Sciatic nerve (tissue), 2 donors: ENCODE data around the gene SLC13A2. TPM values are rescaled to one million over a fixed set of nuclear protein-coding genes. Genes with fewer than 3 reads are reported as not detected.
"Not testable (repeated sequence)": the region's sequence is repeated elsewhere in the genome, so short reads cannot be mapped to it uniquely, and the experiment has no call there.

Experiments used
- ATAC-seq: fragments of 200-7000 bp; cut with Tn5 transposase; one replicate; pipeline ENCODE4 v1.9.1; 2020; ENCODE audit warnings: mild to moderate bottlenecking, moderate library complexity
- DNase-seq: peaks from one replicate; pipeline ENCODE4 v3.0.0-alpha.2; 2020; ENCODE audit warnings: low spot score
- intact Hi-C: fragments of 100-400 bp; cut with DNase I; formaldehyde crosslinking; loops from one replicate; pipeline ENCODE4 v1.14.2; 2022
- total RNA-seq: library from RNA; stranded (reverse); fragmentation: NEBNext Ultra II Directional; extraction: Animal tissue kit (Norgen Biotek cat#: 25700); gene quantifications from one replicate; pipeline ENCODE4 v1.2.1, GENCODE V29; 2021
- donor health status: DM: no; HTN: no; CAD: no.
- donor health status: DM: no; HTN: no; CAD: no.

The SLC13A2 gene
- total RNA-seq, 1 donor from 2014 or later, result not detected

- no peak for ATAC-seq
- intact Hi-C loops, result loop anchor here (10.0 kb wide), 1 partner anchor 108 kb away; the partner anchor contains the start of gene RSKR
These were observed 33.5 kb downstream of the SLC13A2 start for GRCh38 chr17:28506763-28507487.

GRCh38 chr17:28507567-28508203 is 34.2 kb downstream of the SLC13A2 start:
- ATAC-seq (no peak), DNase-seq (no peak)
- intact Hi-C loops, result loop anchor here (10.0 kb wide), 1 partner anchor 107 kb away; the partner anchor contains the start of gene RSKR

More at GRCh38 chr17:28506763-28507487, 33.5 kb downstream of the SLC13A2 start:
- no peak for DNase-seq

GRCh38 chr17:28508211-28508724 is 34.8 kb downstream of the SLC13A2 start:
- DNase-seq (no peak), ATAC-seq (no peak)
- intact Hi-C loops, result loop anchor here (10.0 kb wide), 1 partner anchor 107 kb away; the partner anchor contains the start of gene RSKR

- no peak for DNase-seq
- intact Hi-C loops, result loop anchor here (10.0 kb wide), 1 partner anchor 105 kb away; the partner anchor contains the start of gene RSKR
- ATAC-seq, result peak; percentile 29
These were observed 36.3 kb downstream of the SLC13A2 start for GRCh38 chr17:28509789-28510188.

- intact Hi-C loops, result no loop called here
- DNase-seq (no peak), ATAC-seq (no peak)
These were observed 38.5 kb downstream of the SLC13A2 start for GRCh38 chr17:28511858-28512461.

GRCh38 chr17:28513476-28513875 is 40.0 kb downstream of the SLC13A2 start:
- intact Hi-C loops, result no loop called here
- no peak for ATAC-seq
- no peak for DNase-seq

- intact Hi-C loops, result no loop called here
- ATAC-seq (no peak), DNase-seq (no peak)
These were observed 41.1 kb downstream of the SLC13A2 start for GRCh38 chr17:28514561-28515002.

GRCh38 chr17:28515518-28515917 is 42.1 kb downstream of the SLC13A2 start:
- DNase-seq (no peak), ATAC-seq (no peak)
- intact Hi-C loops, result no loop called here

- intact Hi-C loops, result no loop called here
- no peak for ATAC-seq
These were observed 44.7 kb downstream of the SLC13A2 start for GRCh38 chr17:28518132-28518531.

GRCh38 chr17:28518578-28518977 is 45.1 kb downstream of the SLC13A2 start:
- DNase-seq (no peak), ATAC-seq (no peak)
- intact Hi-C loops, result no loop called here

More at GRCh38 chr17:28518132-28518531, 44.7 kb downstream of the SLC13A2 start:
- DNase-seq, result no peak

GRCh38 chr17:28519236-28519635 is 45.8 kb downstream of the SLC13A2 start:
- no peak for DNase-seq
- ATAC-seq, result no peak
- intact Hi-C loops, result no loop called here

- intact Hi-C loops, result no loop called here
- no peak for ATAC-seq
- DNase-seq, result no peak
These were observed 47.2 kb downstream of the SLC13A2 start for GRCh38 chr17:28520687-28521086.

- intact Hi-C loops, result no loop called here
- DNase-seq (no peak), ATAC-seq (no peak)
These were observed 48.1 kb downstream of the SLC13A2 start for GRCh38 chr17:28521311-28522085.

GRCh38 chr17:28522281-28522680 is 48.8 kb downstream of the SLC13A2 start:
- intact Hi-C loops, ATAC-seq, DNase-seq: not testable (repeated sequence)

GRCh38 chr17:28523186-28523585 is 49.7 kb downstream of the SLC13A2 start:
- intact Hi-C loops, result no loop called here
- ATAC-seq, result no peak
- no peak for DNase-seq

- no peak for ATAC-seq
- intact Hi-C loops, result no loop called here
- DNase-seq, result no peak
These were observed 50.4 kb downstream of the SLC13A2 start for GRCh38 chr17:28523876-28524275.

GRCh38 chr17:28524476-28525424 is 51.3 kb downstream of the SLC13A2 start:
- ATAC-seq (no peak), DNase-seq (no peak)
- intact Hi-C loops, result no loop called here

GRCh38 chr17:28526381-28526780 is 52.9 kb downstream of the SLC13A2 start:
- intact Hi-C loops, result no loop called here
- no peak for ATAC-seq
- DNase-seq, result no peak
